CD4-positive, alpha-beta T cell treated with Interleukin-4 for 1 hour (primary cell): Measurements from ENCODE around the gene ZNF277.

ENCODE experiments used
- DNase-seq, 2 donors: peaks; one replicate each; pipeline ENCODE4 v3.0.0-alpha.2; 2020 to 2022

The ZNF277 gene

GRCh38 chr7:112206238-112206990 lies at the start of gene ZNF277, which contains the start of gene DOCK4:
Gene ZNF277, plus strand, starts transcription at chr7:112206695. Its CDS starts 22 bp downstream, at chr7:112206717.
Gene DOCK4, minus strand, starts transcription at chr7:112206399. Its CDS starts 261 bp downstream, at chr7:112206138.
- peak; percentile 98 to 99 for DNase-seq

- DNase-seq: no peak
Measured at GRCh38 chr7:112157072-112157471, 49.4 kb upstream of the ZNF277 start.

GRCh38 chr7:112159351-112159750 lies 47.1 kb upstream of the ZNF277 start:
- no peak for DNase-seq

GRCh38 chr7:112160130-112160770 lies 46.2 kb upstream of the ZNF277 start:
- DNase-seq: no peak

- DNase-seq: no peak
Measured at GRCh38 chr7:112160771-112161150, 45.7 kb upstream of the ZNF277 start.

- DNase-seq: no peak
Measured at GRCh38 chr7:112161253-112162141, 45.0 kb upstream of the ZNF277 start.

GRCh38 chr7:112162142-112162766 lies 44.2 kb upstream of the ZNF277 start:
- DNase-seq: no peak

- no peak for DNase-seq
Measured at GRCh38 chr7:112162784-112163506, 43.5 kb upstream of the ZNF277 start.

- no peak for DNase-seq
Measured at GRCh38 chr7:112167147-112167546, 39.3 kb upstream of the ZNF277 start.

GRCh38 chr7:112168915-112169314 lies 37.6 kb upstream of the ZNF277 start:
- DNase-seq: no peak

GRCh38 chr7:112171673-112172072 lies 34.8 kb upstream of the ZNF277 start:
- no peak for DNase-seq

GRCh38 chr7:112172870-112173567 lies 33.5 kb upstream of the ZNF277 start:
- DNase-seq: no peak

GRCh38 chr7:112173568-112173905 lies 33.0 kb upstream of the ZNF277 start:
- no peak for DNase-seq

- no peak for DNase-seq
Measured at GRCh38 chr7:112174192-112174591, 32.3 kb upstream of the ZNF277 start.

GRCh38 chr7:112176241-112176640 lies 30.3 kb upstream of the ZNF277 start:
- DNase-seq: no peak

- DNase-seq: no peak
Measured at GRCh38 chr7:112176693-112177415, 29.6 kb upstream of the ZNF277 start.

- no peak for DNase-seq
Measured at GRCh38 chr7:112180223-112180622, 26.3 kb upstream of the ZNF277 start.

GRCh38 chr7:112182749-112183148 lies 23.7 kb upstream of the ZNF277 start:
- DNase-seq: no peak

- DNase-seq: no peak
Measured at GRCh38 chr7:112183266-112183665, 23.2 kb upstream of the ZNF277 start.

GRCh38 chr7:112184455-112184854 lies 22.0 kb upstream of the ZNF277 start:
- no peak for DNase-seq
